A673 (cell line): ENCODE results near the gene DOCK4. TPM values are rescaled to one million over a fixed set of nuclear protein-coding genes. Genes with fewer than 3 reads are reported as not detected.

Source experiments
- BruUV-seq: library from RNA; stranded (reverse); fragments of 400-500 nt; replicated peaks from 2 replicates; lab custom pipeline; 2021; lab: Mats Ljungman, UMichigan
- CTCF ChIA-PET: fragments of 300-600 bp; sonication (Branson Sonifier 250); formaldehyde crosslinking; loops from one replicate; lab custom pipeline; 2022; ENCODE audit warnings: antibody characterized with exemption; lab: Charles Lee
- POLR2A ChIA-PET: fragments of 300-600 bp; sonication (Branson Sonifier 250); formaldehyde crosslinking; loops from one replicate; lab custom pipeline; 2022; ENCODE audit warnings: antibody characterized with exemption; ENCODE audit not compliant: low non-redundant PET; lab: Charles Lee
- DNase-seq: peaks from one replicate; pipeline ENCODE4 v3.0.0-alpha.2; 2015; ENCODE audit warnings: low spot score
- H3K27ac ChIP-seq: fragments of 200-600 bp; sonication (generic); 2 replicates; pipeline ENCODE4 v1.5.1; 2016; ENCODE audit warnings: mixed run types, low read depth, mild to moderate bottlenecking, mixed read lengths, antibody characterized with exemption, low read length; ENCODE audit not compliant: poor library complexity, severe bottlenecking
- H3K27me3 ChIP-seq: fragments of 200-600 bp; sonication (generic); replicated peaks from 2 replicates; pipeline ENCODE4 v1.6.1; 2017; ENCODE audit warnings: mixed run types, low read depth, mild to moderate bottlenecking, mixed read lengths, antibody characterized with exemption, low read length; ENCODE audit not compliant: insufficient read depth, poor library complexity
- H3K36me3 ChIP-seq: fragments of 200-600 bp; sonication (generic); 2 replicates; pipeline ENCODE4 v1.6.1; 2016; ENCODE audit warnings: mixed run types, mild to moderate bottlenecking, mixed read lengths, antibody characterized with exemption, low read length; ENCODE audit not compliant: insufficient read depth, poor library complexity, severe bottlenecking
- H3K4me1 ChIP-seq: fragments of 200-600 bp; sonication (generic); 2 replicates; pipeline ENCODE4 v1.6.1; 2017; ENCODE audit warnings: mixed run types, mild to moderate bottlenecking, mixed read lengths, antibody characterized with exemption, low read length; ENCODE audit not compliant: insufficient read depth, poor library complexity, severe bottlenecking
- H3K4me3 ChIP-seq: fragments of 200-600 bp; sonication (generic); 2 replicates; pipeline ENCODE4 v1.5.1; 2016; ENCODE audit warnings: low read depth, mixed run types, mild to moderate bottlenecking, mixed read lengths, low read length; ENCODE audit not compliant: poor library complexity, severe bottlenecking
- H3K9me3 ChIP-seq: fragments of 200-600 bp; sonication (generic); 2 replicates; pipeline ENCODE4 v1.6.1; 2016; ENCODE audit warnings: mixed run types, low read depth, mild to moderate bottlenecking, mixed read lengths, antibody characterized with exemption, low read length; ENCODE audit not compliant: poor library complexity, severe bottlenecking
- CTCF ChIP-seq: fragments of 300-800, 200-600 bp; sonication (generic); conservative IDR thresholded peaks from 2 replicates; pipeline ENCODE4 v1.5.1; 2017; ENCODE audit warnings: low read depth, mild to moderate bottlenecking, antibody characterized with exemption, low read length, moderate library complexity, mixed read lengths
- EZH2 ChIP-seq: fragments of 200-600 bp; sonication (generic); IDR thresholded peaks from 2 replicates; pipeline ENCODE4 v1.6.1; 2017; ENCODE audit warnings: borderline replicate concordance, low read depth, mild to moderate bottlenecking, mixed read lengths, antibody characterized with exemption, low read length; ENCODE audit not compliant: poor library complexity, severe bottlenecking
- intact Hi-C: fragments of 100-400 bp; cut with micrococcal nuclease; formaldehyde crosslinking; loops from one replicate; pipeline ENCODE4 v1.10.0; 2022; ENCODE audit not compliant: unreplicated experiment
- total RNA-seq: library from RNA; stranded (reverse); gene quantifications from 2 replicates; pipeline ENCODE4 v1.2.3, GENCODE V29; 2021

The DOCK4 gene
- total RNA-seq, 1 experiment from 2014 or later: 28.5 TPM

- POLR2A ChIA-PET: no interaction called here
- intact Hi-C loops: no loop called here
- CTCF ChIA-PET: no interaction called here
Observed at GRCh38 chr7:111903016-111903415, 303.2 kb downstream of the DOCK4 start.

GRCh38 chr7:111900283-111900682, 305.9 kb downstream of the DOCK4 start:
- intact Hi-C loops: no loop called here
- no TSS peak for BruUV-seq
- ChIA-PET POLR2A (no interaction called here), CTCF (no interaction called here)
- no peak for TF ChIP-seq EZH2
- no peak for TF ChIP-seq CTCF
- no peaks in the 10 kb centered on the region for H3K9me3 ChIP-seq
- no peaks in the 10 kb centered on the region for H3K27me3 ChIP-seq
- no peak overlapping the region for H3K4me3 ChIP-seq
- H3K4me1 ChIP-seq: no peaks in the 10 kb centered on the region
- DNase-seq: no peak
- H3K27ac ChIP-seq: no peak overlapping the region
- H3K36me3 ChIP-seq: no peaks in the 10 kb centered on the region

More at GRCh38 chr7:111903016-111903415, 303.2 kb downstream of the DOCK4 start:
- DNase-seq: no peak
- Histone ChIP-seq H3K27ac (no peak overlapping the region), H3K4me3 (no peak overlapping the region), H3K4me1 (no peaks in the 10 kb centered on the region), H3K9me3 (no peaks in the 10 kb centered on the region), H3K36me3 (no peaks in the 10 kb centered on the region), H3K27me3 (no peaks in the 10 kb centered on the region)
- no TSS peak for BruUV-seq
- no peak for TF ChIP-seq EZH2
- no peak for TF ChIP-seq CTCF

GRCh38 chr7:111895049-111895448, 311.1 kb downstream of the DOCK4 start:
- TF ChIP-seq CTCF (no peak), EZH2 (no peak)
- BruUV-seq: no TSS peak
- no peak for DNase-seq
- Histone ChIP-seq H3K36me3 (no peaks in the 10 kb centered on the region), H3K4me3 (no peak overlapping the region), H3K27ac (no peak overlapping the region), H3K9me3 (no peaks in the 10 kb centered on the region), H3K4me1 (no peaks in the 10 kb centered on the region), H3K27me3 (no peaks in the 10 kb centered on the region)
- ChIA-PET POLR2A (no interaction called here), CTCF (no interaction called here)
- intact Hi-C loops: no loop called here
